A673 (cell line): ENCODE measurements around the gene POLR3F.

Experiments
- CTCF ChIP-seq: fragments of 300-800, 200-600 bp; sonication (generic); conservative IDR thresholded peaks from 2 replicates; pipeline ENCODE4 v1.5.1; 2017; ENCODE audit warnings: low read depth, mild to moderate bottlenecking, antibody characterized with exemption, low read length, moderate library complexity, mixed read lengths
- EZH2 ChIP-seq: fragments of 200-600 bp; sonication (generic); IDR thresholded peaks from 2 replicates; pipeline ENCODE4 v1.6.1; 2017; ENCODE audit warnings: borderline replicate concordance, low read depth, mild to moderate bottlenecking, mixed read lengths, antibody characterized with exemption, low read length; ENCODE audit not compliant: poor library complexity, severe bottlenecking

- TF ChIP-seq CTCF = no peak
- TF ChIP-seq EZH2 = no peak
Observed at GRCh38 chr20:18427214-18427613, 40.0 kb upstream of the POLR3F start.
